Measurements from ENCODE around the gene CTSS.
"Not testable (repeated sequence)": the region's sequence is repeated elsewhere in the genome, so short reads cannot be mapped to it uniquely, and the experiment has no call there.

Gene CTSS

GRCh38 chr1:150718225-150718891 is 47.2 kb downstream of the CTSS start:
- Histone ChIP-seq H3K9ac (ENCODE audit: low read length in 5 of 5) (no peak overlapping the region), H3K4me1 (ENCODE audit: control insufficient read depth in 5 of 5, insufficient read depth in 5 of 5, low read length in 5 of 5) (no peaks in the 10 kb centered on the region), H3K4me3 (ENCODE audit: low read depth in 1 of 5, low read length in 5 of 5) (no peak overlapping the region), H3K9me3 (ENCODE audit: control insufficient read depth in 5 of 5, low read length in 5 of 5) (no peaks in the 10 kb centered on the region), H3K36me3 (ENCODE audit: control insufficient read depth in 5 of 5, insufficient read depth in 5 of 5, low read length in 5 of 5) (no peaks in the 10 kb centered on the region), H3K27me3 (ENCODE audit: control insufficient read depth in 5 of 5, insufficient read depth in 4 of 5, low read length in 5 of 5) (no peaks in the 10 kb centered on the region), H3K27ac (ENCODE audit: low read depth, low read length) (no peak overlapping the region)

GRCh38 chr1:150709031-150709430 is 56.5 kb downstream of the CTSS start:
- H3K27me3 ChIP-seq (ENCODE audit: control insufficient read depth in 5 of 5, insufficient read depth in 4 of 5, low read length in 5 of 5); H3K9ac ChIP-seq (ENCODE audit: low read length in 5 of 5): not testable (repeated sequence)

GRCh38 chr1:150708595-150708994 is 57.0 kb downstream of the CTSS start:
- Histone ChIP-seq H3K4me1 (ENCODE audit: control insufficient read depth in 5 of 5, insufficient read depth in 5 of 5, low read length in 5 of 5) (no peaks in the 10 kb centered on the region), H3K27ac (ENCODE audit: low read depth, low read length) (no peak overlapping the region), H3K36me3 (ENCODE audit: control insufficient read depth in 5 of 5, insufficient read depth in 5 of 5, low read length in 5 of 5) (no peaks in the 10 kb centered on the region), H3K4me3 (ENCODE audit: low read depth in 1 of 5, low read length in 5 of 5) (no peak overlapping the region), H3K27me3 (ENCODE audit: control insufficient read depth in 5 of 5, insufficient read depth in 4 of 5, low read length in 5 of 5) (no peaks in the 10 kb centered on the region), H3K9ac (ENCODE audit: low read length in 5 of 5) (no peak overlapping the region), H3K9me3 (ENCODE audit: control insufficient read depth in 5 of 5, low read length in 5 of 5) (no peaks in the 10 kb centered on the region)

More at GRCh38 chr1:150709031-150709430, 56.5 kb downstream of the CTSS start:
- not testable (repeated sequence) for H3K4me1 ChIP-seq (ENCODE audit: control insufficient read depth in 5 of 5, insufficient read depth in 5 of 5, low read length in 5 of 5); H3K4me3 ChIP-seq (ENCODE audit: low read depth in 1 of 5, low read length in 5 of 5); H3K9me3 ChIP-seq (ENCODE audit: control insufficient read depth in 5 of 5, low read length in 5 of 5); H3K27ac ChIP-seq (ENCODE audit: low read depth, low read length); H3K36me3 ChIP-seq (ENCODE audit: control insufficient read depth in 5 of 5, insufficient read depth in 5 of 5, low read length in 5 of 5)

DNA sequence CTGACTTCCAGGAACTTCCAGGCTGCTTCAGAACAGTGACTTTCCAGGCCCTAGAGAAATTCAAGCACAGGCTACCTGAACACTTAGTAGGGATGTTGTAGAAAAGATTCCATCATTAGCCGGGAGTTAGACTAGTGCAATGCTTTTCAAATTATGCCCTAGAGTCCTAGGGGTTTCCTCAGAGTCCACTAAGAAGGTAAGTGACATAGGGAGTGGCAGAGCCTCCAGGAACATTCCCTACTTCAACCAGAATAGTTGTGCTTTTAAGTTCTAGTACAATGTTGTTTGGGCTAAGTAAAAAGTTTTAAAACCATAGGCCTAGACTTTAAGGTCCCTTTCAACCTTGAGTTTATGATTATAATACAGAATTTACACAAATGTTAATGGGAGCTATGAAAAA is 59.5 kb downstream of the CTSS start:
- H3K4me3 ChIP-seq (ENCODE audit: low read depth in 1 of 5, low read length in 5 of 5): no peak overlapping the region
- no peaks in the 10 kb centered on the region for H3K27me3 ChIP-seq (ENCODE audit: control insufficient read depth in 5 of 5, insufficient read depth in 4 of 5, low read length in 5 of 5)
- no peak overlapping the region for H3K27ac ChIP-seq (ENCODE audit: low read depth, low read length)
- H3K9ac ChIP-seq (ENCODE audit: low read length in 5 of 5): no peak overlapping the region
- no peaks in the 10 kb centered on the region for H3K36me3 ChIP-seq (ENCODE audit: control insufficient read depth in 5 of 5, insufficient read depth in 5 of 5, low read length in 5 of 5)
- H3K4me1 ChIP-seq (ENCODE audit: control insufficient read depth in 5 of 5, insufficient read depth in 5 of 5, low read length in 5 of 5): no peaks in the 10 kb centered on the region
- no peaks in the 10 kb centered on the region for H3K9me3 ChIP-seq (ENCODE audit: control insufficient read depth in 5 of 5, low read length in 5 of 5)

- no peaks in the 10 kb centered on the region for H3K27me3 ChIP-seq (ENCODE audit: control insufficient read depth in 5 of 5, insufficient read depth in 4 of 5, low read length in 5 of 5)
- H3K9ac ChIP-seq (ENCODE audit: low read length in 5 of 5): no peak overlapping the region
Measured at GRCh38 chr1:150703427-150703826, 62.2 kb downstream of the CTSS start.

DNA sequence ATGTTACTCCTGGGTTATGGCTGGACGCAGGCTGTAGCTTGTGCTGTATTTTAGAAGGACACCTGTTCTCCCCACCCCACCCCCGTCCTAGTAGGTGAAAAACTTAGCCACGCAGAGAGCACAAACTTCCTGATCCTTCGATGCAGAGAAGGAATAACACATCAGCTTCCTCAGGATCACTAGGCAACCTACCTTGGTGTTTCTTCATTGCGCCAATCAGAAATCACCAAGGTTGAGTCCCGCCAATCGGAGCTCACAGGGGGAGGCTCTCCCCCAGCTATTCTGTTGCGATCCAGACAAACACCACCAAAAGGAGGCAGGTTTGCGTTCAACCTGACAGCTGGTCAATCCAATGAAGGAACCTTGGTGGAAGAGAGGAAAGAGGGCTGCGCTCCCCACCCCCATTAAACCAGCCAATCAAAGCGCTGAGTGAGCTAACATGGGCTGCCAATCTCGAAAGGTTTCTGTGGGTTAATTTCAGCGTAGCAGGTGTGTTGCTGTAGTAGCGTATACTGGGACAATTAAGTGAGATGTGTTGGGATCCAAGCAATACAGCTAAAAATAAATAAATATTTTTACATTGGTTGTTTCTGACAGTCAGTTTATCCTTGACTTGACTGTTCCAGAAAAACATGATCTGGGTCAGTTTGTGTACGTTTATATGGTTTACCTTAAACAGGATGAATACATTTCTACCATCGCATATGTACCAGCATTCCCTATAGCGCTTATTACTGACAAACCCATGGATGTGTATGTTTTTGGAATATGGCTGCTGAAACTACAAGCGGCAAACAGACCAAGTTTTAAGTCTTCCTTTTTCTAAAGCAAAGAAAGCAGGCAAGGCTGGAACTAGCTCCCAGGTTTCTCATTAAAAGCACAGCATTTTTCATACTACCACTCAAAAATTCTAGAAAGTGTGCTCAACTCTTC is 68.3 kb downstream of the CTSS start, which contains the start of gene GOLPH3L:
GOLPH3L (minus strand) TSS at position 160 of the 933 bp plus-strand sequence. CDS start 2,316 bp downstream, outside the sequence.
- Histone ChIP-seq H3K36me3 (ENCODE audit: control insufficient read depth in 5 of 5, insufficient read depth in 5 of 5, low read length in 5 of 5) (peaks cover 8 to 20% (median 14%) of the 10 kb centered on the region in 5 donors), H3K27me3 (ENCODE audit: control insufficient read depth in 5 of 5, insufficient read depth in 4 of 5, low read length in 5 of 5) (no peaks in the 10 kb centered on the region), H3K4me3 (ENCODE audit: low read depth in 1 of 5, low read length in 5 of 5) (peak within 1 kb of the TSS; percentile 86 to 99 (median 93)), H3K27ac (ENCODE audit: low read depth, low read length) (no peak within 1 kb of the TSS), H3K9me3 (ENCODE audit: control insufficient read depth in 5 of 5, low read length in 5 of 5) (no peaks in the 10 kb centered on the region), H3K4me1 (ENCODE audit: control insufficient read depth in 5 of 5, insufficient read depth in 5 of 5, low read length in 5 of 5) (peaks cover 0 to 19% (median 12%) of the 10 kb centered on the region in 5 donors), H3K9ac (ENCODE audit: low read length in 5 of 5) (peak within 1 kb of the TSS in 4 of 5 donors; percentile 66 to 82 (median 80))

More at GRCh38 chr1:150703427-150703826, 62.2 kb downstream of the CTSS start:
- Histone ChIP-seq H3K9me3 (ENCODE audit: control insufficient read depth in 5 of 5, low read length in 5 of 5) (no peaks in the 10 kb centered on the region), H3K27ac (ENCODE audit: low read depth, low read length) (no peak overlapping the region), H3K36me3 (ENCODE audit: control insufficient read depth in 5 of 5, insufficient read depth in 5 of 5, low read length in 5 of 5) (no peaks in the 10 kb centered on the region), H3K4me1 (ENCODE audit: control insufficient read depth in 5 of 5, insufficient read depth in 5 of 5, low read length in 5 of 5) (no peaks in the 10 kb centered on the region), H3K4me3 (ENCODE audit: low read depth in 1 of 5, low read length in 5 of 5) (no peak overlapping the region)

DNA sequence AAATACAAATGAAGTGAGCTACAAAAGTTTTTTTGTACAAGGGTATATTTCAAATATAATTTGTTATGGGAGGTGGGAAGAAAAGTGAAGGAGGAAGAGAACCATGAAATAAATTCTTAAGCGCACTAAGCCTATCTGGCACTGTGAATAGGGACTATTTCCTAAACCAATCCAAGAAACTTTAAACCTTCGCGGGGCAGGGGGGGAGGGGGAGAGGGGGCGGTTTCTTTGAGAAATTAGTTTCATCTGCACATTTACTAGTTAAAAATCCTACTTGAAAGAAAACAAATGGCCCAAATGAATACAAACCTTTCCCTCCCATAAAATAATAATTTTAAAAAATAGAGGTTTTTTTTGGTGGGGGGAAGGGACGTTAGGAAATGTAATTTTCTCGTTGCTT is 69.0 kb downstream of the CTSS start:
- Histone ChIP-seq H3K4me1 (ENCODE audit: control insufficient read depth in 5 of 5, insufficient read depth in 5 of 5, low read length in 5 of 5) (peaks cover 0 to 19% (median 12%) of the 10 kb centered on the region in 5 donors), H3K27ac (ENCODE audit: low read depth, low read length) (no peak overlapping the region), H3K9ac (ENCODE audit: low read length in 5 of 5) (peak overlapping the region in 4 of 5 donors; percentile 60 to 82 (median 80)), H3K9me3 (ENCODE audit: control insufficient read depth in 5 of 5, low read length in 5 of 5) (no peaks in the 10 kb centered on the region), H3K4me3 (ENCODE audit: low read depth in 1 of 5, low read length in 5 of 5) (peak overlapping the region; percentile 86 to 99 (median 93)), H3K27me3 (ENCODE audit: control insufficient read depth in 5 of 5, insufficient read depth in 4 of 5, low read length in 5 of 5) (no peaks in the 10 kb centered on the region), H3K36me3 (ENCODE audit: control insufficient read depth in 5 of 5, insufficient read depth in 5 of 5, low read length in 5 of 5) (peaks cover 9 to 21% (median 14%) of the 10 kb centered on the region in 5 donors)

GRCh38 chr1:150696162-150696561 is 69.4 kb downstream of the CTSS start:
- Histone ChIP-seq H3K27ac (ENCODE audit: low read depth, low read length) (no peak overlapping the region), H3K36me3 (ENCODE audit: control insufficient read depth in 5 of 5, insufficient read depth in 5 of 5, low read length in 5 of 5) (peaks cover 9 to 21% (median 14%) of the 10 kb centered on the region in 5 donors), H3K9me3 (ENCODE audit: control insufficient read depth in 5 of 5, low read length in 5 of 5) (no peaks in the 10 kb centered on the region), H3K9ac (ENCODE audit: low read length in 5 of 5) (peak overlapping the region in 2 of 5 donors; percentile 25 to 40), H3K4me1 (ENCODE audit: control insufficient read depth in 5 of 5, insufficient read depth in 5 of 5, low read length in 5 of 5) (peaks cover 0 to 19% (median 12%) of the 10 kb centered on the region in 5 donors), H3K27me3 (ENCODE audit: control insufficient read depth in 5 of 5, insufficient read depth in 4 of 5, low read length in 5 of 5) (no peaks in the 10 kb centered on the region), H3K4me3 (ENCODE audit: low read depth in 1 of 5, low read length in 5 of 5) (peak overlapping the region; percentile 15 to 94 (median 86))

- Histone ChIP-seq H3K9ac (ENCODE audit: low read length in 5 of 5) (no peak overlapping the region), H3K9me3 (ENCODE audit: control insufficient read depth in 5 of 5, low read length in 5 of 5) (no peaks in the 10 kb centered on the region), H3K36me3 (ENCODE audit: control insufficient read depth in 5 of 5, insufficient read depth in 5 of 5, low read length in 5 of 5) (peaks cover 9 to 21% (median 14%) of the 10 kb centered on the region in 5 donors), H3K4me3 (ENCODE audit: low read depth in 1 of 5, low read length in 5 of 5) (no peak overlapping the region), H3K27me3 (ENCODE audit: control insufficient read depth in 5 of 5, insufficient read depth in 4 of 5, low read length in 5 of 5) (no peaks in the 10 kb centered on the region), H3K27ac (ENCODE audit: low read depth, low read length) (no peak overlapping the region), H3K4me1 (ENCODE audit: control insufficient read depth in 5 of 5, insufficient read depth in 5 of 5, low read length in 5 of 5) (peaks cover 0 to 19% (median 12%) of the 10 kb centered on the region in 5 donors)
Measured at GRCh38 chr1:150695561-150695960, 70.0 kb downstream of the CTSS start.

GRCh38 chr1:150692720-150693119 is 72.9 kb downstream of the CTSS start:
- H3K9ac ChIP-seq (ENCODE audit: low read length in 5 of 5): no peak overlapping the region
- H3K27me3 ChIP-seq (ENCODE audit: control insufficient read depth in 5 of 5, insufficient read depth in 4 of 5, low read length in 5 of 5): no peaks in the 10 kb centered on the region

More at GRCh38 chr1:150692720-150693119, 72.9 kb downstream of the CTSS start:
- Histone ChIP-seq H3K4me1 (ENCODE audit: control insufficient read depth in 5 of 5, insufficient read depth in 5 of 5, low read length in 5 of 5) (peaks cover 0 to 17% (median 11%) of the 10 kb centered on the region in 5 donors), H3K36me3 (ENCODE audit: control insufficient read depth in 5 of 5, insufficient read depth in 5 of 5, low read length in 5 of 5) (peaks cover 14 to 29% (median 23%) of the 10 kb centered on the region in 5 donors), H3K4me3 (ENCODE audit: low read depth in 1 of 5, low read length in 5 of 5) (no peak overlapping the region), H3K9me3 (ENCODE audit: control insufficient read depth in 5 of 5, low read length in 5 of 5) (no peaks in the 10 kb centered on the region), H3K27ac (ENCODE audit: low read depth, low read length) (no peak overlapping the region)
